ENCODE data around the gene PARD3.

Gene PARD3

GRCh38 chr10:34633374-34633773 is 181.7 kb downstream of the PARD3 start:
- no peaks in the 10 kb centered on the region for H3K9me3 Mint-ChIP-seq
- H3K27ac Mint-ChIP-seq: no peak overlapping the region
- H3K27me3 Mint-ChIP-seq: peaks cover 3% of the 10 kb centered on the region
- H3K4me1 Mint-ChIP-seq (ENCODE audit: low read depth): peaks cover 14% of the 10 kb centered on the region
- no peaks in the 10 kb centered on the region for H3K36me3 Mint-ChIP-seq (ENCODE audit: low read depth)
- H3K4me3 Mint-ChIP-seq: no peak overlapping the region

GRCh38 chr10:34629084-34629483 is 186.0 kb downstream of the PARD3 start:
- no peaks in the 10 kb centered on the region for H3K9me3 Mint-ChIP-seq
- H3K4me3 Mint-ChIP-seq: no peak overlapping the region
- H3K27me3 Mint-ChIP-seq: no peaks in the 10 kb centered on the region
- no peaks in the 10 kb centered on the region for H3K36me3 Mint-ChIP-seq (ENCODE audit: low read depth)
- no peak overlapping the region for H3K27ac Mint-ChIP-seq
- H3K4me1 Mint-ChIP-seq (ENCODE audit: low read depth): no peaks in the 10 kb centered on the region

- Mint-ChIP-seq H3K4me1 (ENCODE audit: low read depth) (no peaks in the 10 kb centered on the region), H3K27ac (no peak overlapping the region), H3K9me3 (no peaks in the 10 kb centered on the region)
These were observed 186.8 kb downstream of the PARD3 start for GRCh38 chr10:34628174-34628796.

GRCh38 chr10:34627741-34628140 is 187.4 kb downstream of the PARD3 start:
- H3K4me3 Mint-ChIP-seq: no peak overlapping the region
- no peaks in the 10 kb centered on the region for H3K27me3 Mint-ChIP-seq
- H3K9me3 Mint-ChIP-seq: no peaks in the 10 kb centered on the region
- no peaks in the 10 kb centered on the region for H3K36me3 Mint-ChIP-seq (ENCODE audit: low read depth)
- no peaks in the 10 kb centered on the region for H3K4me1 Mint-ChIP-seq (ENCODE audit: low read depth)
- H3K27ac Mint-ChIP-seq: no peak overlapping the region

More at GRCh38 chr10:34628174-34628796, 186.8 kb downstream of the PARD3 start:
- Mint-ChIP-seq H3K27me3 (no peaks in the 10 kb centered on the region), H3K4me3 (no peak overlapping the region), H3K36me3 (ENCODE audit: low read depth) (no peaks in the 10 kb centered on the region)

GRCh38 chr10:34627331-34627730 is 187.8 kb downstream of the PARD3 start:
- Mint-ChIP-seq H3K27me3 (no peaks in the 10 kb centered on the region), H3K9me3 (no peaks in the 10 kb centered on the region), H3K36me3 (ENCODE audit: low read depth) (no peaks in the 10 kb centered on the region), H3K27ac (no peak overlapping the region), H3K4me1 (ENCODE audit: low read depth) (no peaks in the 10 kb centered on the region), H3K4me3 (no peak overlapping the region)

- Mint-ChIP-seq H3K4me1 (ENCODE audit: low read depth) (no peaks in the 10 kb centered on the region), H3K36me3 (ENCODE audit: low read depth) (no peaks in the 10 kb centered on the region), H3K27ac (no peak overlapping the region), H3K4me3 (no peak overlapping the region), H3K9me3 (no peaks in the 10 kb centered on the region), H3K27me3 (no peaks in the 10 kb centered on the region)
These were observed 188.8 kb downstream of the PARD3 start for GRCh38 chr10:34626158-34626880.

- Mint-ChIP-seq H3K27me3 (no peaks in the 10 kb centered on the region), H3K27ac (no peak overlapping the region), H3K4me1 (ENCODE audit: low read depth) (no peaks in the 10 kb centered on the region), H3K4me3 (no peak overlapping the region), H3K9me3 (no peaks in the 10 kb centered on the region), H3K36me3 (ENCODE audit: low read depth) (no peaks in the 10 kb centered on the region)
These were observed 190.6 kb downstream of the PARD3 start for GRCh38 chr10:34624323-34625153.

GRCh38 chr10:34622945-34623344 is 192.2 kb downstream of the PARD3 start:
- Mint-ChIP-seq H3K4me1 (ENCODE audit: low read depth) (no peaks in the 10 kb centered on the region), H3K27ac (no peak overlapping the region), H3K27me3 (no peaks in the 10 kb centered on the region), H3K4me3 (no peak overlapping the region), H3K36me3 (ENCODE audit: low read depth) (no peaks in the 10 kb centered on the region), H3K9me3 (no peaks in the 10 kb centered on the region)

- no peak overlapping the region for H3K4me3 Mint-ChIP-seq
- no peak overlapping the region for H3K27ac Mint-ChIP-seq
- H3K36me3 Mint-ChIP-seq (ENCODE audit: low read depth): no peaks in the 10 kb centered on the region
- H3K4me1 Mint-ChIP-seq (ENCODE audit: low read depth): no peaks in the 10 kb centered on the region
- H3K9me3 Mint-ChIP-seq: no peaks in the 10 kb centered on the region
- peaks cover 3% of the 10 kb centered on the region for H3K27me3 Mint-ChIP-seq
These were observed 196.5 kb downstream of the PARD3 start for GRCh38 chr10:34618611-34619010.

- no peaks in the 10 kb centered on the region for H3K9me3 Mint-ChIP-seq
- no peaks in the 10 kb centered on the region for H3K4me1 Mint-ChIP-seq (ENCODE audit: low read depth)
- no peak overlapping the region for H3K27ac Mint-ChIP-seq
- H3K36me3 Mint-ChIP-seq (ENCODE audit: low read depth): no peaks in the 10 kb centered on the region
- H3K27me3 Mint-ChIP-seq: peaks cover 7% of the 10 kb centered on the region
- H3K4me3 Mint-ChIP-seq: no peak overlapping the region
These were observed 199.3 kb downstream of the PARD3 start for GRCh38 chr10:34615770-34616169.

GRCh38 chr10:34613491-34613890 is 201.6 kb downstream of the PARD3 start:
- H3K4me1 Mint-ChIP-seq (ENCODE audit: low read depth): no peaks in the 10 kb centered on the region
- H3K36me3 Mint-ChIP-seq (ENCODE audit: low read depth): no peaks in the 10 kb centered on the region
- H3K9me3 Mint-ChIP-seq: no peaks in the 10 kb centered on the region
- H3K27me3 Mint-ChIP-seq: peaks cover 7% of the 10 kb centered on the region
- no peak overlapping the region for H3K4me3 Mint-ChIP-seq
- H3K27ac Mint-ChIP-seq: no peak overlapping the region

- H3K4me3 Mint-ChIP-seq: no peak overlapping the region
- peaks cover 7% of the 10 kb centered on the region for H3K27me3 Mint-ChIP-seq
- H3K4me1 Mint-ChIP-seq (ENCODE audit: low read depth): no peaks in the 10 kb centered on the region
- no peaks in the 10 kb centered on the region for H3K36me3 Mint-ChIP-seq (ENCODE audit: low read depth)
- no peak overlapping the region for H3K27ac Mint-ChIP-seq
- H3K9me3 Mint-ChIP-seq: no peaks in the 10 kb centered on the region
These were observed 202.2 kb downstream of the PARD3 start for GRCh38 chr10:34612938-34613337.

- Mint-ChIP-seq H3K27me3 (peaks cover 7% of the 10 kb centered on the region), H3K9me3 (no peaks in the 10 kb centered on the region), H3K27ac (no peak overlapping the region), H3K4me1 (ENCODE audit: low read depth) (no peaks in the 10 kb centered on the region), H3K4me3 (no peak overlapping the region), H3K36me3 (ENCODE audit: low read depth) (no peaks in the 10 kb centered on the region)
These were observed 202.7 kb downstream of the PARD3 start for GRCh38 chr10:34612446-34612845.

GRCh38 chr10:34609287-34609940 is 205.7 kb downstream of the PARD3 start:
- Mint-ChIP-seq H3K27me3 (peaks cover 4% of the 10 kb centered on the region), H3K9me3 (no peaks in the 10 kb centered on the region), H3K4me3 (no peak overlapping the region), H3K27ac (no peak overlapping the region), H3K36me3 (ENCODE audit: low read depth) (no peaks in the 10 kb centered on the region), H3K4me1 (ENCODE audit: low read depth) (no peaks in the 10 kb centered on the region)

- Mint-ChIP-seq H3K4me1 (ENCODE audit: low read depth) (no peaks in the 10 kb centered on the region), H3K27ac (no peak overlapping the region), H3K36me3 (ENCODE audit: low read depth) (no peaks in the 10 kb centered on the region), H3K27me3 (peaks cover 4% of the 10 kb centered on the region), H3K4me3 (no peak overlapping the region), H3K9me3 (no peaks in the 10 kb centered on the region)
These were observed 207.2 kb downstream of the PARD3 start for GRCh38 chr10:34607894-34608293.
